GM23338 (cell line): ENCODE data around the gene DPF3. TPM values are rescaled to one million over a fixed set of nuclear protein-coding genes. Genes with fewer than 3 reads are reported as not detected.

Source experiments
- ATAC-seq: fragments of 200-7000 bp; cut with Tn5 transposase; 3 replicates; pipeline ENCODE4 v1.9.1; 2020
- DNase-seq: peaks from one replicate; pipeline ENCODE4 v3.0.0-alpha.2; 2015; ENCODE audit warnings: low spot score
- H2AFZ ChIP-seq: fragments of 200-600 bp; sonication (generic); 2 replicates; pipeline ENCODE4 v1.8.0; 2016; ENCODE audit warnings: antibody characterized with exemption, mild to moderate bottlenecking, moderate library complexity
- H3F3A ChIP-seq: fragments of 200-600 bp; sonication (generic); replicated peaks from 2 replicates; pipeline ENCODE4 v1.8.0; 2017; ENCODE audit warnings: antibody characterized with exemption, mixed run types, low read depth
- H3K27ac ChIP-seq: fragments of 200-600 bp; sonication (generic); 2 replicates; pipeline ENCODE4 v1.6.1; 2016; ENCODE audit warnings: low read depth
- H3K27me3 ChIP-seq: fragments of 200-600 bp; sonication (generic); 2 replicates; pipeline ENCODE4 v1.8.0; 2016; ENCODE audit warnings: mild to moderate bottlenecking, mixed run types, moderate library complexity; ENCODE audit not compliant: insufficient read depth
- H3K36me3 ChIP-seq: fragments of 200-600 bp; sonication (generic); 2 replicates; pipeline ENCODE4 v1.8.0; 2016; ENCODE audit warnings: mild to moderate bottlenecking; ENCODE audit not compliant: insufficient read depth
- H3K4me1 ChIP-seq: fragments of 200-600 bp; sonication (generic); 2 replicates; pipeline ENCODE4 v1.8.0; 2016; ENCODE audit warnings: mild to moderate bottlenecking, moderate library complexity; ENCODE audit not compliant: insufficient read depth
- H3K4me2 ChIP-seq: fragments of 200-600 bp; sonication (generic); 2 replicates; pipeline ENCODE4 v1.7.1; 2017; ENCODE audit warnings: mixed run types
- H3K4me3 ChIP-seq: fragments of 200-600 bp; sonication (generic); 2 replicates; pipeline ENCODE4 v1.6.1; 2016; ENCODE audit warnings: mixed run types
- H3K79me2 ChIP-seq: fragments of 200-600 bp; sonication (generic); replicated peaks from 2 replicates; pipeline ENCODE4 v1.8.0; 2017; ENCODE audit warnings: mild to moderate bottlenecking; ENCODE audit not compliant: insufficient read depth
- H3K9me2 ChIP-seq: fragments of 200-600 bp; sonication (generic); 2 replicates; pipeline ENCODE4 v1.8.0; 2017; ENCODE audit not compliant: insufficient read depth
- H4K20me1 ChIP-seq: fragments of 200-600 bp; sonication (generic); replicated peaks from 2 replicates; pipeline ENCODE4 v1.8.0; 2017; ENCODE audit warnings: mild to moderate bottlenecking; ENCODE audit not compliant: insufficient read depth
- H3K27ac Mint-ChIP-seq: 2 replicates; pipeline ENCODE4 v1.8.0; 2020; ENCODE audit warnings: inconsistent platforms, mild to moderate bottlenecking, moderate library complexity, mixed read lengths
- H3K27me3 Mint-ChIP-seq: 3 replicates; pipeline ENCODE4 v1.8.0; 2022; ENCODE audit warnings: low read depth, mild to moderate bottlenecking, moderate library complexity, mixed read lengths, inconsistent platforms; ENCODE audit not compliant: insufficient read depth, poor library complexity
- H3K36me3 Mint-ChIP-seq: 3 replicates; pipeline ENCODE4 v1.8.0; 2021; ENCODE audit warnings: low read depth, mild to moderate bottlenecking, inconsistent platforms, moderate library complexity, mixed read lengths
- H3K4me1 Mint-ChIP-seq: 3 replicates; pipeline ENCODE4 v1.8.0; 2020; ENCODE audit warnings: mild to moderate bottlenecking, inconsistent platforms, mixed read lengths
- H3K4me3 Mint-ChIP-seq: 3 replicates; pipeline ENCODE4 v1.8.0; 2021; ENCODE audit warnings: moderate library complexity, mild to moderate bottlenecking, inconsistent platforms, mixed read lengths
- H3K9me3 Mint-ChIP-seq: 3 replicates; pipeline ENCODE4 v1.8.0; 2020; ENCODE audit warnings: moderate library complexity, mild to moderate bottlenecking, inconsistent platforms, mixed read lengths
- EZH2 ChIP-seq: fragments of 200-600 bp; sonication (generic); IDR thresholded peaks from one replicate; pipeline ENCODE4 v1.8.0; 2017; ENCODE audit warnings: antibody characterized with exemption, mild to moderate bottlenecking, low read depth; ENCODE audit not compliant: unreplicated experiment
- EZH2phosphoT487 ChIP-seq: fragments of 200-600 bp; sonication (generic); IDR thresholded peaks from one replicate; pipeline ENCODE4 v1.8.1; 2018; ENCODE audit warnings: antibody characterized with exemption; ENCODE audit not compliant: unreplicated experiment
- JUNB ChIP-seq: IDR thresholded peaks from one replicate; pipeline ENCODE4 v1.6.1; 2016; ENCODE audit warnings: antibody characterized with exemption; ENCODE audit not compliant: unreplicated experiment
- NANOG ChIP-seq: IDR thresholded peaks from 2 replicates; pipeline ENCODE4 v1.6.1; 2016; ENCODE audit warnings: antibody characterized with exemption, borderline replicate concordance
- POLR2AphosphoS5 ChIP-seq: IDR thresholded peaks from 2 replicates; pipeline ENCODE4 v1.6.1; 2016; ENCODE audit warnings: antibody characterized with exemption, low read depth
- ZNF114 ChIP-seq: fragments of 250-450 bp; sonication (Bioruptor Pico); IDR thresholded peaks from 2 replicates; pipeline ENCODE4 v1.5.0; 2020; ENCODE audit warnings: mild to moderate bottlenecking, moderate library complexity
- polyA plus RNA-seq: library from polyadenylated mRNA; unstranded; fragments of >200 nt; fragmentation: Nextera tagmentation; extraction: Ambion mirVana; gene quantifications from 2 replicates; pipeline ENCODE4 v1.2.1, GENCODE V29; 2016
- total RNA-seq: library from RNA; depleted of rRNA; stranded (reverse); fragments of >200 nt; shearing (Covaris generic); gene quantifications from 2 replicates; pipeline ENCODE4 v1.2.3, GENCODE V29; 2014
- TF ChIP-seq, protein P1 (sequence below), 2 experiments: fragments of 200-600 bp in 1 of 2; sonication (generic) in 1 of 2; conservative IDR thresholded peaks; 2 replicates each; pipeline versions ENCODE4 v1.5.1 to v1.6.1; 2016 to 2017; ENCODE audit warnings: antibody characterized with exemption in 2 of 2, low read depth in 2 of 2, mild to moderate bottlenecking in 2 of 2, moderate library complexity in 1 of 2
- TF ChIP-seq, protein P2 (sequence below): IDR thresholded peaks from 2 replicates; pipeline ENCODE4 v1.6.1; 2016; ENCODE audit warnings: antibody characterized with exemption
- TF ChIP-seq, protein P3 (sequence below): fragments of 250-450 bp; sonication (Bioruptor Pico); IDR thresholded peaks from 2 replicates; pipeline ENCODE4 v1.5.0; 2020; ENCODE audit warnings: mild to moderate bottlenecking, moderate library complexity

Gene DPF3
- total and polyA plus RNA-seq, 2 experiments from 2014 or later, result 0.18 to 1.0 TPM

DNA sequence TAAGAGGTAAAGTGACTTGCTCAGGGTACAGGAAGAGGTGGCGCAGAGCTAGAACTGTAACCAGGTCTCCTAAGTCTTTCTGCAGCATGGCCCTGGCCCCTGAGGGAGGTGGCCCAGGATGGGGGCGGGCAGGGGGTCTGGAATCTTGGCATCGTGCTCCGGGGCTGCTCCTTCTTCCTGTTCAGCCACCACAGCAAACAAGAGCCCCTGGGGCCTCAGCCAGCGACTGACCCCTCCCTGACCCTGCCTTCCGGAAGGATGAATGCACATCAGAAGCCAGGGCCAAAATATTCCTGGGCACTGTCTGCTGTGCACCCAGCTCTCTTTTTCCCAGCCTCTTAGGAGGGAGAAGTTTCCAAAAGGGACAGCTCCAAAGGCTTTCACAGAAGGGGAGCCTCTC lies 242.8 kb downstream of the DPF3 start:
- TF ChIP-seq, protein P1, sequence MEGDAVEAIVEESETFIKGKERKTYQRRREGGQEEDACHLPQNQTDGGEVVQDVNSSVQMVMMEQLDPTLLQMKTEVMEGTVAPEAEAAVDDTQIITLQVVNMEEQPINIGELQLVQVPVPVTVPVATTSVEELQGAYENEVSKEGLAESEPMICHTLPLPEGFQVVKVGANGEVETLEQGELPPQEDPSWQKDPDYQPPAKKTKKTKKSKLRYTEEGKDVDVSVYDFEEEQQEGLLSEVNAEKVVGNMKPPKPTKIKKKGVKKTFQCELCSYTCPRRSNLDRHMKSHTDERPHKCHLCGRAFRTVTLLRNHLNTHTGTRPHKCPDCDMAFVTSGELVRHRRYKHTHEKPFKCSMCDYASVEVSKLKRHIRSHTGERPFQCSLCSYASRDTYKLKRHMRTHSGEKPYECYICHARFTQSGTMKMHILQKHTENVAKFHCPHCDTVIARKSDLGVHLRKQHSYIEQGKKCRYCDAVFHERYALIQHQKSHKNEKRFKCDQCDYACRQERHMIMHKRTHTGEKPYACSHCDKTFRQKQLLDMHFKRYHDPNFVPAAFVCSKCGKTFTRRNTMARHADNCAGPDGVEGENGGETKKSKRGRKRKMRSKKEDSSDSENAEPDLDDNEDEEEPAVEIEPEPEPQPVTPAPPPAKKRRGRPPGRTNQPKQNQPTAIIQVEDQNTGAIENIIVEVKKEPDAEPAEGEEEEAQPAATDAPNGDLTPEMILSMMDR (conservative IDR thresholded peaks at IDR 0.05; ENCODE audit: low read depth in 2 of 2), result no peak
- TF ChIP-seq, protein P2, sequence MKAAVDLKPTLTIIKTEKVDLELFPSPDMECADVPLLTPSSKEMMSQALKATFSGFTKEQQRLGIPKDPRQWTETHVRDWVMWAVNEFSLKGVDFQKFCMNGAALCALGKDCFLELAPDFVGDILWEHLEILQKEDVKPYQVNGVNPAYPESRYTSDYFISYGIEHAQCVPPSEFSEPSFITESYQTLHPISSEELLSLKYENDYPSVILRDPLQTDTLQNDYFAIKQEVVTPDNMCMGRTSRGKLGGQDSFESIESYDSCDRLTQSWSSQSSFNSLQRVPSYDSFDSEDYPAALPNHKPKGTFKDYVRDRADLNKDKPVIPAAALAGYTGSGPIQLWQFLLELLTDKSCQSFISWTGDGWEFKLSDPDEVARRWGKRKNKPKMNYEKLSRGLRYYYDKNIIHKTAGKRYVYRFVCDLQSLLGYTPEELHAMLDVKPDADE, result no peak
- TF ChIP-seq EZH2, result no peak
- DNase-seq, result no peak
- no peaks in the 10 kb centered on the region for H3K79me2 ChIP-seq
- no peak overlapping the region for H2AFZ ChIP-seq
- H3K4me1 ChIP-seq, result no peaks in the 10 kb centered on the region
- no peak overlapping the region for H3K4me2 ChIP-seq
- H4K20me1 ChIP-seq, result no peaks in the 10 kb centered on the region
- no peaks in the 10 kb centered on the region for H3K27me3 ChIP-seq
- H3K27ac ChIP-seq, result no peak overlapping the region
- no peak overlapping the region for H3K27ac Mint-ChIP-seq
- H3K36me3 Mint-ChIP-seq, result no peaks in the 10 kb centered on the region
- no peak overlapping the region for H3K4me3 Mint-ChIP-seq
- no peak for ATAC-seq
- H3K27me3 Mint-ChIP-seq, result no peaks in the 10 kb centered on the region
- no peaks in the 10 kb centered on the region for H3F3A ChIP-seq
- H3K4me1 Mint-ChIP-seq, result peaks cover under 1% of the 10 kb centered on the region
- H3K36me3 ChIP-seq, result no peaks in the 10 kb centered on the region
- H3K9me3 Mint-ChIP-seq, result no peaks in the 10 kb centered on the region
- no peak overlapping the region for H3K4me3 ChIP-seq
- H3K9me2 ChIP-seq, result no peaks in the 10 kb centered on the region

DNA sequence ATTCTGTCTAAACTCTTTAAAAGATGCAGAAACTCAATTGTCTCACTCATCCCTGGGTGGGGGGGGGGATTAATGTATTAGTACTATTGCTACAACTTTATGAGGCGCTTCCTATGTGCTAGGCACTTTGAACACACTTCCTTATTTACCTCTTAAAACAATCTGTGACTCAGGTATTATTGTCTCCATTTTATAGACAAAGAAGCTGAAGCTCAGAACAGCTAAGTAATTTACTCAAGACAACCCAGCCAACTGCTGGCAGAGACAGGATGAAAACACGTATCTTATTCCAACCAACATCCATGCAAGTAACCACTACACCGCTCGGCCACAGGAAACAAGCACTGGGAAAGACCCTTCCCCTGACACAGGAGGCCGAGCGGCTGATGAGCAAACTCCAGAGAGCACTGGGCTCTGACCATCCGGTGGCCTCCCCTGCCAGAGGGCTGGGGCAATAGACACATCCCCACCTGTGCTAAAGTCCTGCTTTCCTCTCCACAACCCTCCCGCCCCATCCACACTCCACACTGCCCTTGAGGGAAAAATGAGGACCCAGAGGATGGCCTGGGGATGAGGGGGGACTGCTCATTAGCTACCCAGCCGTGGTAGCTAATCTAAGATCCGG lies 244.2 kb downstream of the DPF3 start:
- Histone ChIP-seq H4K20me1 (no peaks in the 10 kb centered on the region), H3K27me3 (no peaks in the 10 kb centered on the region), H3F3A (no peaks in the 10 kb centered on the region), H2AFZ (no peak overlapping the region), H3K27ac (no peak overlapping the region), H3K9me2 (0 out of 2 replicates have a peak, but pooled peaks cover 8% of the 10 kb centered on the region), H3K36me3 (no peaks in the 10 kb centered on the region), H3K79me2 (no peaks in the 10 kb centered on the region), H3K4me3 (no peak overlapping the region), H3K4me2 (no peak overlapping the region), H3K4me1 (no peaks in the 10 kb centered on the region)
- DNase-seq (no peak), ATAC-seq (no peak)
- Mint-ChIP-seq H3K4me1 (peaks cover 7% of the 10 kb centered on the region), H3K4me3 (no peak overlapping the region), H3K36me3 (no peaks in the 10 kb centered on the region), H3K27ac (no peak overlapping the region), H3K9me3 (no peaks in the 10 kb centered on the region), H3K27me3 (no peaks in the 10 kb centered on the region)
- TF ChIP-seq JUNB (no peak), EZH2phosphoT487 (no peak), ZNF114 (CRISPR knock-in tag) (no peak), POLR2AphosphoS5 (no peak), EZH2 (no peak), NANOG (no peak)
- TF ChIP-seq, protein P1 (conservative IDR thresholded peaks at IDR 0.05; ENCODE audit: low read depth in 2 of 2), result no peak
- TF ChIP-seq, protein P3, sequence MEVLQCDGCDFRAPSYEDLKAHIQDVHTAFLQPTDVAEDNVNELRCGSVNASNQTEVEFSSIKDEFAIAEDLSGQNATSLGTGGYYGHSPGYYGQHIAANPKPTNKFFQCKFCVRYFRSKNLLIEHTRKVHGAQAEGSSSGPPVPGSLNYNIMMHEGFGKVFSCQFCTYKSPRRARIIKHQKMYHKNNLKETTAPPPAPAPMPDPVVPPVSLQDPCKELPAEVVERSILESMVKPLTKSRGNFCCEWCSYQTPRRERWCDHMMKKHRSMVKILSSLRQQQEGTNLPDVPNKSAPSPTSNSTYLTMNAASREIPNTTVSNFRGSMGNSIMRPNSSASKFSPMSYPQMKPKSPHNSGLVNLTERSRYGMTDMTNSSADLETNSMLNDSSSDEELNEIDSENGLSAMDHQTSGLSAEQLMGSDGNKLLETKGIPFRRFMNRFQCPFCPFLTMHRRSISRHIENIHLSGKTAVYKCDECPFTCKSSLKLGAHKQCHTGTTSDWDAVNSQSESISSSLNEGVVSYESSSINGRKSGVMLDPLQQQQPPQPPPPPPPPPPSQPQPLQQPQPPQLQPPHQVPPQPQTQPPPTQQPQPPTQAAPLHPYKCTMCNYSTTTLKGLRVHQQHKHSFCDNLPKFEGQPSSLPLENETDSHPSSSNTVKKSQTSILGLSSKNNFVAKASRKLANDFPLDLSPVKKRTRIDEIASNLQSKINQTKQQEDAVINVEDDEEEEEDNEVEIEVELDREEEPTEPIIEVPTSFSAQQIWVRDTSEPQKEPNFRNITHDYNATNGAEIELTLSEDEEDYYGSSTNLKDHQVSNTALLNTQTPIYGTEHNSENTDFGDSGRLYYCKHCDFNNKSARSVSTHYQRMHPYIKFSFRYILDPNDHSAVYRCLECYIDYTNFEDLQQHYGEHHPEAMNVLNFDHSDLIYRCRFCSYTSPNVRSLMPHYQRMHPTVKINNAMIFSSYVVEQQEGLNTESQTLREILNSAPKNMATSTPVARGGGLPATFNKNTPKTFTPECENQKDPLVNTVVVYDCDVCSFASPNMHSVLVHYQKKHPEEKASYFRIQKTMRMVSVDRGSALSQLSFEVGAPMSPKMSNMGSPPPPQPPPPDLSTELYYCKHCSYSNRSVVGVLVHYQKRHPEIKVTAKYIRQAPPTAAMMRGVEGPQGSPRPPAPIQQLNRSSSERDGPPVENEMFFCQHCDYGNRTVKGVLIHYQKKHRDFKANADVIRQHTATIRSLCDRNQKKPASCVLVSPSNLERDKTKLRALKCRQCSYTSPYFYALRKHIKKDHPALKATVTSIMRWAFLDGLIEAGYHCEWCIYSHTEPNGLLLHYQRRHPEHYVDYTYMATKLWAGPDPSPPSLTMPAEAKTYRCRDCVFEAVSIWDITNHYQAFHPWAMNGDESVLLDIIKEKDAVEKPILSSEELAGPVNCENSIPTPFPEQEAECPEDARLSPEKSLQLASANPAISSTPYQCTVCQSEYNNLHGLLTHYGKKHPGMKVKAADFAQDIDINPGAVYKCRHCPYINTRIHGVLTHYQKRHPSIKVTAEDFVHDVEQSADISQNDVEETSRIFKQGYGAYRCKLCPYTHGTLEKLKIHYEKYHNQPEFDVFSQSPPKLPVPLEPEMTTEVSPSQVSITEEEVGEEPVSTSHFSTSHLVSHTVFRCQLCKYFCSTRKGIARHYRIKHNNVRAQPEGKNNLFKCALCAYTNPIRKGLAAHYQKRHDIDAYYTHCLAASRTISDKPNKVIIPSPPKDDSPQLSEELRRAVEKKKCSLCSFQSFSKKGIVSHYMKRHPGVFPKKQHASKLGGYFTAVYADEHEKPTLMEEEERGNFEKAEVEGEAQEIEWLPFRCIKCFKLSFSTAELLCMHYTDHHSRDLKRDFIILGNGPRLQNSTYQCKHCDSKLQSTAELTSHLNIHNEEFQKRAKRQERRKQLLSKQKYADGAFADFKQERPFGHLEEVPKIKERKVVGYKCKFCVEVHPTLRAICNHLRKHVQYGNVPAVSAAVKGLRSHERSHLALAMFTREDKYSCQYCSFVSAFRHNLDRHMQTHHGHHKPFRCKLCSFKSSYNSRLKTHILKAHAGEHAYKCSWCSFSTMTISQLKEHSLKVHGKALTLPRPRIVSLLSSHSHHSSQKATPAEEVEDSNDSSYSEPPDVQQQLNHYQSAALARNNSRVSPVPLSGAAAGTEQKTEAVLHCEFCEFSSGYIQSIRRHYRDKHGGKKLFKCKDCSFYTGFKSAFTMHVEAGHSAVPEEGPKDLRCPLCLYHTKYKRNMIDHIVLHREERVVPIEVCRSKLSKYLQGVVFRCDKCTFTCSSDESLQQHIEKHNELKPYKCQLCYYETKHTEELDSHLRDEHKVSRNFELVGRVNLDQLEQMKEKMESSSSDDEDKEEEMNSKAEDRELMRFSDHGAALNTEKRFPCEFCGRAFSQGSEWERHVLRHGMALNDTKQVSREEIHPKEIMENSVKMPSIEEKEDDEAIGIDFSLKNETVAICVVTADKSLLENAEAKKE (CRISPR knock-in tag), result no peak
